GM12878 (cell line): ENCODE results near the gene HLX. TPM values are rescaled to one million over a fixed set of nuclear protein-coding genes. Genes with fewer than 3 reads are reported as not detected.

ENCODE experiments used
- ATAC-seq: fragments of 200-7000 bp; cut with Tn5 transposase; 3 replicates; pipeline ENCODE4 v1.9.1; 2020; ENCODE audit warnings: mild to moderate bottlenecking, moderate library complexity
- BruUV-seq: library from RNA; stranded (reverse); fragments of 400-500 nt; replicated peaks from 2 replicates; lab custom pipeline; 2021; lab: Mats Ljungman, UMichigan
- CTCF ChIA-PET: fragments of 300-600 bp; sonication (Branson Sonifier 250); formaldehyde crosslinking; extraction: SDS; loops from one replicate; lab custom pipeline; 2021; ENCODE audit warnings: inconsistent platforms; lab: Yijun Ruan, JAX
- POLR2A ChIA-PET: fragments of 350-600 bp; formaldehyde crosslinking; extraction: SDS; loops from one replicate; lab custom pipeline; 2021; ENCODE audit warnings: inconsistent platforms; lab: Charles Lee
- RAD21 ChIA-PET: fragments of 300-600 bp; sonication (Branson Sonifier 250); formaldehyde crosslinking; loops from one replicate; lab custom pipeline; 2023; ENCODE audit warnings: antibody characterized with exemption; ENCODE audit not compliant: unreplicated experiment; lab: Charles Lee
- SMC1A ChIA-PET: fragments of 300-600 bp; sonication (Branson Sonifier 250); formaldehyde crosslinking; loops from one replicate; lab custom pipeline; 2023; ENCODE audit not compliant: unreplicated experiment, uncharacterized antibody; lab: Charles Lee
- DNase-seq: peaks from one replicate; pipeline ENCODE4 v3.0.0-alpha.2; 2011; ENCODE audit warnings: low read depth, low spot score
- FAIRE-seq: peaks from 3 replicates; lab custom pipeline; 2011; peaks lifted over from hg19 to GRCh38; lab: Jason Lieb, UNC
- H2AFZ ChIP-seq: 2 replicates; pipeline ENCODE4 v1.6.0; 2011; ENCODE audit warnings: low read depth, low read length, control low read depth; ENCODE audit not compliant: control insufficient read depth
- H3K27ac ChIP-seq: 2 replicates; pipeline ENCODE4 v1.5.1; 2011; ENCODE audit warnings: control low read depth; ENCODE audit not compliant: control insufficient read depth, insufficient read depth
- H3K27me3 ChIP-seq, 2 experiments: replicated peaks in 1 of 2; 2 replicates each; pipeline versions ENCODE4 v1.6.0 to v1.6.1; 2011; ENCODE audit warnings: low read length in 1 of 2; ENCODE audit not compliant: control insufficient read depth in 2 of 2, insufficient read depth in 2 of 2
- H3K36me3 ChIP-seq, 2 experiments: 2 replicates each; pipeline ENCODE4 v1.5.1; 2011; ENCODE audit warnings: low read length in 1 of 2; ENCODE audit not compliant: control insufficient read depth in 2 of 2, insufficient read depth in 2 of 2
- H3K4me1 ChIP-seq: 2 replicates; pipeline ENCODE4 v1.6.1; 2011; ENCODE audit warnings: mild to moderate bottlenecking, low read length, moderate library complexity, mixed read lengths; ENCODE audit not compliant: control insufficient read depth, insufficient read depth
- H3K4me2 ChIP-seq: 2 replicates; pipeline ENCODE4 v1.6.0; 2011; ENCODE audit warnings: control low read depth; ENCODE audit not compliant: control insufficient read depth, insufficient read depth
- H3K4me3 ChIP-seq: fragments of 200-600 bp; sonication (generic); 2 replicates; pipeline ENCODE4 v1.5.1; 2016
- H3K79me2 ChIP-seq: 2 replicates; pipeline ENCODE4 v1.6.0; 2011; ENCODE audit warnings: low read length; ENCODE audit not compliant: control insufficient read depth, insufficient read depth
- H3K9ac ChIP-seq: 2 replicates; pipeline ENCODE4 v1.8.0; 2011; ENCODE audit warnings: low read length, control low read depth, mixed read lengths; ENCODE audit not compliant: control insufficient read depth, insufficient read depth
- H3K9me3 ChIP-seq: replicated peaks from 3 replicates; pipeline ENCODE4 v1.5.1; 2011; ENCODE audit warnings: mild to moderate bottlenecking, low read length; ENCODE audit not compliant: control insufficient read depth, insufficient read depth
- H4K20me1 ChIP-seq: 2 replicates; pipeline ENCODE4 v1.6.0; 2011; ENCODE audit not compliant: control insufficient read depth, insufficient read depth
- BACH1 ChIP-seq: fragments of 450-650 bp; IDR thresholded peaks from 2 replicates; pipeline ENCODE4 v1.6.1; 2017; ENCODE audit warnings: mild to moderate bottlenecking, borderline replicate concordance
- ETV6 ChIP-seq, 2 experiments: fragments of 450-650 bp in 1 of 2; IDR thresholded peaks in 1 of 2; conservative IDR thresholded peaks in 1 of 2; 2 replicates each; pipeline ENCODE4 v1.6.1; 2014; ENCODE audit warnings: antibody characterized with exemption in 1 of 2, borderline replicate concordance in 1 of 2, low read depth in 1 of 2, mild to moderate bottlenecking in 1 of 2, moderate library complexity in 1 of 2
- FOS ChIP-seq: IDR thresholded peaks from 3 replicates; pipeline ENCODE4 v1.6.1; 2011; ENCODE audit warnings: borderline replicate concordance; ENCODE audit not compliant: insufficient read length; ENCODE audit errors: extremely low read depth
- GATAD2B ChIP-seq: fragments of 450-650 bp; conservative IDR thresholded peaks from 2 replicates; pipeline ENCODE4 v1.6.1; 2017; ENCODE audit warnings: low read depth, mild to moderate bottlenecking, moderate library complexity
- LARP7 ChIP-seq: fragments of 450-650 bp; IDR thresholded peaks from 2 replicates; pipeline ENCODE4 v1.6.1; 2017; ENCODE audit warnings: mild to moderate bottlenecking
- MTA3 ChIP-seq: IDR thresholded peaks from 2 replicates; pipeline ENCODE4 v1.6.1; 2012; ENCODE audit warnings: low read length, inconsistent platforms, borderline replicate concordance
- NR2F1 ChIP-seq: fragments of 450-650 bp; conservative IDR thresholded peaks from 2 replicates; pipeline ENCODE4 v1.6.1; 2017; ENCODE audit warnings: mild to moderate bottlenecking
- POLR2A ChIP-seq: IDR thresholded peaks from 2 replicates; pipeline ENCODE4 v1.6.1; 2011; ENCODE audit warnings: low read depth, mild to moderate bottlenecking, low read length
- RFX5 ChIP-seq: IDR thresholded peaks from 2 replicates; pipeline ENCODE4 v1.6.1; 2011; ENCODE audit warnings: low read depth, low read length, improper control_type of control experiment
- RUNX3 ChIP-seq: IDR thresholded peaks from 2 replicates; pipeline ENCODE4 v1.6.1; 2012; ENCODE audit warnings: low read length, inconsistent platforms
- SREBF2 ChIP-seq: IDR thresholded peaks from 2 replicates; pipeline ENCODE4 v1.6.1; 2012; ENCODE audit warnings: mild to moderate bottlenecking, low read length
- SUZ12 ChIP-seq: fragments of 200-600 bp; sonication (generic); IDR thresholded peaks from one replicate; pipeline ENCODE4 v1.6.1; 2018; ENCODE audit warnings: antibody characterized with exemption, mild to moderate bottlenecking; ENCODE audit not compliant: unreplicated experiment
- TAF1 ChIP-seq: IDR thresholded peaks from 2 replicates; pipeline ENCODE4 v1.6.1; 2011; ENCODE audit warnings: mild to moderate bottlenecking, low read depth, low read length, borderline replicate concordance
- YY1 ChIP-seq: IDR thresholded peaks from 2 replicates; pipeline ENCODE4 v1.6.1; 2011; ENCODE audit warnings: low read depth, mild to moderate bottlenecking, low read length
- ZNF207 ChIP-seq: fragments of 450-650 bp; IDR thresholded peaks from 2 replicates; pipeline ENCODE4 v1.6.1; 2014; ENCODE audit warnings: antibody characterized with exemption, mild to moderate bottlenecking, borderline replicate concordance
- ZNF217 ChIP-seq: fragments of 450-650 bp; IDR thresholded peaks from 2 replicates; pipeline ENCODE4 v1.6.1; 2017; ENCODE audit warnings: antibody characterized with exemption, mild to moderate bottlenecking
- WGBS: methylation state at CpG from one replicate; pipeline ENCODE4 v1.1.6; 2016; ENCODE audit warnings: low lambda C conversion rate; ENCODE audit not compliant: insufficient replicate concordance, insufficient coverage; ENCODE audit errors: missing lambda C conversion rate; 5-methylcytosine and 5-hydroxymethylcytosine counted together
- in situ Hi-C: fragments of 300-500 bp; cut with MboI; formaldehyde crosslinking; loops from 9 replicates; pipeline ENCODE4 v1.14.3; 2018; ENCODE audit warnings: mixed read lengths
- intact Hi-C: fragments of 100-400 bp; cut with micrococcal nuclease; formaldehyde crosslinking; loops from one replicate; pipeline ENCODE4 v1.14.2; 2022; ENCODE audit not compliant: unreplicated experiment
- polyA plus RNA-seq, 11 experiments: library from polyadenylated mRNA; depleted of rRNA in 4 of 11; unstranded in 6 of 11; stranded (reverse) in 5 of 11; fragments of >200 nt; fragmentation: Nextera tagmentation in 4 of 11; fragmentation: Illumina TruSeq in 1 of 11; extraction: Ambion mirVana in 4 of 11; extraction: Trizol in 1 of 11; gene quantifications; 1 replicate in 1 of 11; 2 replicates in 10 of 11; pipeline versions ENCODE4 v1.2.1 to v1.2.3, GENCODE V29; 2011 to 2016; ENCODE audit warnings: inconsistent platforms in 2 of 11, missing spikeins in 2 of 11, low read depth in 1 of 11
- total RNA-seq, 4 experiments: library from RNA; depleted of rRNA in 3 of 4; stranded (reverse); fragments of >200 nt in 3 of 4; fragmentation: Illumina TruSeq in 1 of 4; extraction: Trizol in 1 of 4; gene quantifications; 2 replicates each; pipeline versions ENCODE4 v1.2.1 to v1.2.3, GENCODE V29; 2013 to 2021
- TF ChIP-seq, protein P1 (sequence below): fragments of 450-650 bp; IDR thresholded peaks from 2 replicates; pipeline ENCODE4 v1.6.1; 2018; ENCODE audit warnings: mild to moderate bottlenecking, low read depth, moderate library complexity; ENCODE audit not compliant: partially characterized antibody

Gene HLX
- total and polyA plus RNA-seq, 10 of the 15 experiments (the other 5 are each of a cell fraction or from before 2014, with no cell fraction given): 0.11 to 2.3 (median 1.1) TPM

DNA sequence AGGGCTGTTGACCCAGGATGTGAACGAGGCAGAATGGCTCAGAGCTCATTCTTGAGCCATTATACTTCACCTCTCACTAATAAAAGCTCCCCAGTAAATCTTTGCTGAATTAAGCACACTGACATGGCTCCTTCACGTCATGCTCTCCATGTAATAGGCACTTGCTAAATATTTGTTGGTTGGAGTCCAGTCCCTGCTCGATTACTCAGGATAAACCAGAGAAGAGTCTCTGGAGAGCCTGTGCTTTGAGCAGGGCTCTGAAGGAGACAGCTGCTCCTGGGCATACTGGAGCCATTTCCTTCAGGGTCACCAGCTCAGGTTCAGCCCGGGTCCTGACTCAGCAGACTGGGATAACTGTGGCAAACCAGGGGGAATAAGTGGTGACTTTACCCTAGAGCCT, 46.9 kb downstream of the HLX start:
- WGBS: 2% methylated on average over 4 of the region's 4 CpGs
- Histone ChIP-seq H3K36me3 (no peaks in the 10 kb centered on the region), H3K9me3 (no peaks in the 10 kb centered on the region), H3K27me3 (no peaks in the 10 kb centered on the region), H2AFZ (no peak overlapping the region), H4K20me1 (no peaks in the 10 kb centered on the region), H3K27ac (no peak overlapping the region), H3K9ac (no peak overlapping the region), H3K4me3 (no peak overlapping the region), H3K79me2 (no peaks in the 10 kb centered on the region), H3K4me1 (no peaks in the 10 kb centered on the region), H3K4me2 (no peak overlapping the region)
- CTCF ChIA-PET: interaction anchor here (1.6 kb wide), 1 partner anchor 277 kb away, joined by 6 read pairs; no protein-coding TSS in a partner anchor
- DNase-seq (no peak), ATAC-seq (no peak), FAIRE-seq (no peak)
- intact Hi-C loops (no loop called here), in situ Hi-C loops (no loop called here)
- RAD21 ChIA-PET: no interaction called here
- TF ChIP-seq YY1: no peak
- TF ChIP-seq ZNF217: no peak
- no peak for TF ChIP-seq TAF1
- TF ChIP-seq GATAD2B: no peak
- SMC1A ChIA-PET: interaction anchor here (1.3 to 1.9 kb wide), 3 partner anchors 16 to 22 kb away, joined by 3 to 5 read pairs (median 4); no protein-coding TSS in a partner anchor
- BruUV-seq: no TSS peak
- POLR2A ChIA-PET: no interaction called here

DNA sequence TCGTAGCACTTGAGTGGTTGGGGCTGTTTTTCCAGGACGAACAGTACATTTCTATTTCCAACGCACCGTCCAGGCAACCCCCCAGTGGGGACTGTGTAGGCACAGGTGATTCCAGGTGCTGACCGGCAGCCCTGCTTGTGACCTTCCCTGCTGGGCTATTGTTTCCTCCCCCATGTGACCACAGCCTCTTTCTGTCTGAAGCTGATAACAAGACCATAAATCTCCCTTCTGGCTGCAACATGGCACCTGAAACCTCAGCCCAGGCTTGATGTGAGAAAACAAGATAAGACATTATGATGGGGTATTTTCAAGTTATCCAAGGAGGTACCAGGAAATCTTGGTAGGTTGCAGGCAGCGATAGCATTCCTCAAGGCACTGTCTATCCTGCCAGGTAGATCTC, 48.2 kb downstream of the HLX start:
- H3K4me2 ChIP-seq: no peak overlapping the region
- no peak overlapping the region for H3K9ac ChIP-seq
- ChIA-PET RAD21 (no interaction called here), SMC1A (interaction anchor here (1.2 to 1.9 kb wide), 2 partner anchors 9 to 14 kb away, joined by 3 to 5 read pairs; no protein-coding TSS in a partner anchor), CTCF (interaction anchor here (0.6 kb wide), 1 partner anchor 195 kb away, joined by 3 read pairs; no protein-coding TSS in a partner anchor), POLR2A (no interaction called here)
- in situ Hi-C loops (no loop called here), intact Hi-C loops (no loop called here)
- FAIRE-seq: no peak
- H3K27ac ChIP-seq: no peak overlapping the region
- no peak for ATAC-seq
- H3K36me3 ChIP-seq: no peaks in the 10 kb centered on the region
- H4K20me1 ChIP-seq: no peaks in the 10 kb centered on the region
- no peaks in the 10 kb centered on the region for H3K27me3 ChIP-seq
- no peak for DNase-seq
- WGBS: 35% methylated on average over 6 of the region's 6 CpGs
- no peaks in the 10 kb centered on the region for H3K79me2 ChIP-seq
- H3K9me3 ChIP-seq: no peaks in the 10 kb centered on the region
- TF ChIP-seq SUZ12 (no peak), POLR2A (no peak), ETV6 (conservative IDR thresholded peaks at IDR 0.05 in 1 of 2, IDR thresholded peaks at IDR 0.05 in 1 of 2; ENCODE audit: borderline replicate concordance in 1 of 2, low read depth in 1 of 2) (no peak), ZNF207 (no peak), NR2F1 (no peak), LARP7 (no peak), MTA3 (no peak), RUNX3 (no peak), BACH1 (no peak), RFX5 (no peak), GATAD2B (no peak), SREBF2 (no peak), FOS (no peak)
- TF ChIP-seq, protein P1, sequence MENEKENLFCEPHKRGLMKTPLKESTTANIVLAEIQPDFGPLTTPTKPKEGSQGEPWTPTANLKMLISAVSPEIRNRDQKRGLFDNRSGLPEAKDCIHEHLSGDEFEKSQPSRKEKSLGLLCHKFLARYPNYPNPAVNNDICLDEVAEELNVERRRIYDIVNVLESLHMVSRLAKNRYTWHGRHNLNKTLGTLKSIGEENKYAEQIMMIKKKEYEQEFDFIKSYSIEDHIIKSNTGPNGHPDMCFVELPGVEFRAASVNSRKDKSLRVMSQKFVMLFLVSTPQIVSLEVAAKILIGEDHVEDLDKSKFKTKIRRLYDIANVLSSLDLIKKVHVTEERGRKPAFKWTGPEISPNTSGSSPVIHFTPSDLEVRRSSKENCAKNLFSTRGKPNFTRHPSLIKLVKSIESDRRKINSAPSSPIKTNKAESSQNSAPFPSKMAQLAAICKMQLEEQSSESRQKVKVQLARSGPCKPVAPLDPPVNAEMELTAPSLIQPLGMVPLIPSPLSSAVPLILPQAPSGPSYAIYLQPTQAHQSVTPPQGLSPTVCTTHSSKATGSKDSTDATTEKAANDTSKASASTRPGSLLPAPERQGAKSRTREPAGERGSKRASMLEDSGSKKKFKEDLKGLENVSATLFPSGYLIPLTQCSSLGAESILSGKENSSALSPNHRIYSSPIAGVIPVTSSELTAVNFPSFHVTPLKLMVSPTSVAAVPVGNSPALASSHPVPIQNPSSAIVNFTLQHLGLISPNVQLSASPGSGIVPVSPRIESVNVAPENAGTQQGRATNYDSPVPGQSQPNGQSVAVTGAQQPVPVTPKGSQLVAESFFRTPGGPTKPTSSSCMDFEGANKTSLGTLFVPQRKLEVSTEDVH: no peak
- H2AFZ ChIP-seq: no peak overlapping the region
- no peak overlapping the region for H3K4me3 ChIP-seq
- H3K4me1 ChIP-seq: no peaks in the 10 kb centered on the region
- BruUV-seq: no TSS peak
